ENCODE measurements around the gene NSD1.
"Not testable (repeated sequence)": the region's sequence is repeated elsewhere in the genome, so short reads cannot be mapped to it uniquely, and the experiment has no call there.

Gene NSD1

DNA sequence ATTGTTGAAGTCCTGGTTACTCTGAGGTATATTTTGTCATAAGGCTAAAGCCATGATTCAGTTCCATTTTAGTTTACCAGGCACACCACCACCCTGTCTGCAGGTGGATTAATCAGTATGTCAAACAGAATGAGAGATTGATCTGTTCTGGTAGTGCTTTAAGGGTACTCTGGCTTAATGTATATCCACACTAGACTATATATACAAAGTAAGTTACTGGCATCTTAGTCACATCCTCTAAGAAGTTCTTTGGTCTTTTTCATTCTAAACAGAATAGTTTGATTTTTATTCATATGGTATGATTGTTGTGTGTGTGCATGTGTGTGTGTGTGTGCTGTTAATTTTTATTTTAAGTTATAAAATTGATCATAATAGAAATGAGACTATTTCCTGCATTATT lies 108.2 kb downstream of the NSD1 start:
- ATAC-seq (replicated peaks; ENCODE audit: extremely low read depth, poor library complexity, severe bottlenecking) (no peak), DNase-seq (ENCODE audit: low spot score in 2 of 2) (no peak)
- Mint-ChIP-seq H3K9me3 (no peaks in the 10 kb centered on the region), H3K27me3 (no peaks in the 10 kb centered on the region), H3K27ac (ENCODE audit: low read depth) (no peak overlapping the region), H3K4me1 (no peaks in the 10 kb centered on the region), H3K36me3 (ENCODE audit: insufficient read depth) (peaks cover 57% of the 10 kb centered on the region), H3K4me3 (no peak overlapping the region)

DNA sequence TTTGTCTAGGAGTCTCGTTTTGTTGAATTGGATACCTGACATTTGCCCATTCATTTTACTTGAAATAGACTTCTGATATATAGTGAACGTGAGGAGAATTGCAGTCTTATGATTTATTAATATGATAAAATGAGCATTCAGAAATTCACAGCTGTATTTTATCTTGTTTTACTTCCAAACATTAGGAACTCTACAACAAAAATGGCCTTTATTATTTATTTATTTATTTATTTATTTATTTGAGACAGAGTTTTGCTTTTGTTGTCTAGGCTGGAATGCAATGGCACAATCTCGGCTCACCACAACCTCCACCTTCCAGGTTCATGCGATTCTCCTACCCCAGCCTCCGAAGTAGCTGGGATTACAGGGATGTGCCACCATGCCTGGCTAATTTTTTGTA lies 108.7 kb downstream of the NSD1 start:
- no peak for ATAC-seq (replicated peaks; ENCODE audit: extremely low read depth, poor library complexity, severe bottlenecking)
- no peak overlapping the region for H3K27ac Mint-ChIP-seq (ENCODE audit: low read depth)
- H3K27me3 Mint-ChIP-seq = no peaks in the 10 kb centered on the region
- H3K4me1 Mint-ChIP-seq = no peaks in the 10 kb centered on the region
- peaks cover 59% of the 10 kb centered on the region for H3K36me3 Mint-ChIP-seq (ENCODE audit: insufficient read depth)
- no peak overlapping the region for H3K4me3 Mint-ChIP-seq
- DNase-seq (ENCODE audit: low spot score in 2 of 2) = no peak
- no peaks in the 10 kb centered on the region for H3K9me3 Mint-ChIP-seq

DNA sequence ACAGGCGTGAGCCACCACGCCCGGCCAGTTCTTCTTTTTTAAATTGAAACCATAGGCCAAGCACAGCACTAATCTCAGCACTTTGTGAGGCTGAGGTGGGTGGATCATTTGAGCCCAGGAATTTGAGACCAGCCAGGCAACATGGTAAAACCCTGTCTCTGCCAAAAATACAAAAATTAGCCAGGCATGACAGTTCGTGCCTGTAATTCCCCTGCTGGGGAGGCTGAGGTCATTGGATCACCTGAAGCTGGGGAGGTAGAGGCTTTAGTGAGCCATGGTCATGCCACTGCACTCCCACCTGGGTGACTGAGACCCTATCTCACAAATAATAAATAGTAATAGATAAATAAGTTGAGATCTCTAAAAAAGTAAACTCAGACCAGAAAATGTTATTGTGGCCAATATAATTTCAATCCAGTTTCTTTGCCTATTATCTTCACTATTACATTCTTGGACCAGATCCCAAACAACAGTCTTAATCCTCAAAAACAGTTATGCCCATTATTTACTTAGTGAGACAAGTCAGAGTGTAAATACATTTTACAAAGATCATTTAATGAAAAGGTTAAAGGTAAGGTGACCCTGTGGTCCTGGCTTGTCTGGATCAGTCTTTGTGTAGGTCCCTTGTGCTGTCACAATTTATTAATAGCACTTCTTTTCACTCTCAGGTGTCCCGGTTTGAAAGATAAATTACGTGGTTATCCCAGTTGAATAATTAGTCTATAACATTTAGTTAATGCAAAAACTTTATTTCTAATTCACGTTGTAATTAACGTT lies 116.4 kb downstream of the NSD1 start:
- no peaks in the 10 kb centered on the region for H3K9me3 Mint-ChIP-seq
- H3K4me1 Mint-ChIP-seq = no peaks in the 10 kb centered on the region
- H3K36me3 Mint-ChIP-seq (ENCODE audit: insufficient read depth) = peaks cover 62% of the 10 kb centered on the region
- DNase-seq (ENCODE audit: low spot score in 2 of 2) = no peak
- no peak for ATAC-seq (replicated peaks; ENCODE audit: extremely low read depth, poor library complexity, severe bottlenecking)
- no peak overlapping the region for H3K4me3 Mint-ChIP-seq
- no peaks in the 10 kb centered on the region for H3K27me3 Mint-ChIP-seq
- H3K27ac Mint-ChIP-seq (ENCODE audit: low read depth) = no peak overlapping the region

DNA sequence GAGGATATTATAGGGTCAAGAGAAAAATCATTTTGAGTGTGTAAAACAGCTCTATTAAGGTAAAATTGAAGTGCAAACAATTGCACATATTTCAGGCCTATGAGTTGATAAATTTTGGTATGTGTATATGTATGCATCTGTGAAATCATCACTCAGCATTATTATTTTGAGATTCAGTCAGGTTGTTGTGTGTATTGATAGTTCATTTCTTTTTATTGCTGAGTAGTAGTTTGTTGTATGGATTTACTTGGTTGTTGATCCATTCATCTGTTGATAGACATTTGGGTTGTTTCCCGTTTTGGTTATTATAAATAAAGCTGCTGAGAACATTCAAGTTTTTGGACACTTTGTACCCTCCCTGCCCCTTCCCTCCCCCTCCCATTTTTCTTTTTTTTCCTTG lies 119.7 kb downstream of the NSD1 start:
- Mint-ChIP-seq H3K4me3 (no peak overlapping the region), H3K27me3 (no peaks in the 10 kb centered on the region), H3K27ac (ENCODE audit: low read depth) (no peak overlapping the region), H3K4me1 (peaks cover 6% of the 10 kb centered on the region), H3K36me3 (ENCODE audit: insufficient read depth) (peaks cover 67% of the 10 kb centered on the region), H3K9me3 (no peaks in the 10 kb centered on the region)
- ATAC-seq (replicated peaks; ENCODE audit: extremely low read depth, poor library complexity, severe bottlenecking) (no peak), DNase-seq (ENCODE audit: low spot score in 2 of 2) (no peak)

DNA sequence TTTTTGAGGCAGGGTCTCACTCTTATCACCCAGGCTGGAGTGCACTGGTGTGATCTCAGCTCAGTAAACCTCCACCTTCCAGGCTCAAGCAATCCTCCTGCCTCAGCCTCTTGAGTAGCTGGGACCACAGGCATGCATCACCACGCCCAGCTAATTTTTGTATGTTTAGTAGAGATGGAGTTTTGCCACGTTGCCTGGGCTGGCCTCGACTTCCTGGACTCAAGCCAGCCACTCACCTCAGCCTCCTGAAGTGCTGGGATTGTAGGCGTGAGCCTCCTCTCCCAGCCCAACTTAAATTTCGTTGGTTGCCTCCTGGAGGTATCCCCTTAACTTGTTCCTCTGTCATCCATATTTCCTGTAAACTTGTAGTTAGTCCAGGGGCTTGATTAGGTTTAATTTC lies 122.7 kb downstream of the NSD1 start:
- Mint-ChIP-seq H3K27ac (ENCODE audit: low read depth) (peak overlapping the region; percentile 71), H3K36me3 (ENCODE audit: insufficient read depth) (peaks cover 86% of the 10 kb centered on the region)
- no peak for ATAC-seq (replicated peaks; ENCODE audit: extremely low read depth, poor library complexity, severe bottlenecking)

DNA sequence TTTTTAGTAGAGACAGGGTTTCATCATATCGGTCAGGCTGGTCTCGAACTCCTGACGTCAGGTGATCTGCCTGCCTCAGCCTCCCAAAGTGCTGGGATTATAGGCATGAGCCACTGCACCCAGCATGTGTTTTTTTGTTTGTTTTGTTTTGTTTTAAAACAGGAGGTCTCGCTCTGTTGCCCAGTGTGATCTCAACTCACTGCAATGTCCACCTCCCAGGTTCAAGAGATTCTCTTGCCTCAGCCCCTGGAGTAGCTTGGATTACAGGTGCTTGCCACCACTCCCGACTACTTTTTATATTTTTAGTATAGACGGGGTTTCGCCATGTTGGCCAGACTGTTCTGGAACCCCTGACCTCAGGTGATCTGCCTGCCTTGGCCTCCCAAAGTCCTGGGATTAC lies 125.1 kb downstream of the NSD1 start:
- H3K4me1 Mint-ChIP-seq = peaks cover 11% of the 10 kb centered on the region
- not testable (repeated sequence) for ATAC-seq (replicated peaks; ENCODE audit: extremely low read depth, poor library complexity, severe bottlenecking); H3K27ac Mint-ChIP-seq (ENCODE audit: low read depth); H3K9me3 Mint-ChIP-seq; DNase-seq (ENCODE audit: low spot score in 2 of 2); H3K4me3 Mint-ChIP-seq; H3K27me3 Mint-ChIP-seq
- peaks cover 77% of the 10 kb centered on the region for H3K36me3 Mint-ChIP-seq (ENCODE audit: insufficient read depth)

More for the DNA sequence above, 122.7 kb downstream of the NSD1 start:
- no peaks in the 10 kb centered on the region for H3K27me3 Mint-ChIP-seq
- peaks cover 11% of the 10 kb centered on the region for H3K4me1 Mint-ChIP-seq
- no peak overlapping the region for H3K4me3 Mint-ChIP-seq
- no peaks in the 10 kb centered on the region for H3K9me3 Mint-ChIP-seq
- no peak for DNase-seq (ENCODE audit: low spot score in 2 of 2)

DNA sequence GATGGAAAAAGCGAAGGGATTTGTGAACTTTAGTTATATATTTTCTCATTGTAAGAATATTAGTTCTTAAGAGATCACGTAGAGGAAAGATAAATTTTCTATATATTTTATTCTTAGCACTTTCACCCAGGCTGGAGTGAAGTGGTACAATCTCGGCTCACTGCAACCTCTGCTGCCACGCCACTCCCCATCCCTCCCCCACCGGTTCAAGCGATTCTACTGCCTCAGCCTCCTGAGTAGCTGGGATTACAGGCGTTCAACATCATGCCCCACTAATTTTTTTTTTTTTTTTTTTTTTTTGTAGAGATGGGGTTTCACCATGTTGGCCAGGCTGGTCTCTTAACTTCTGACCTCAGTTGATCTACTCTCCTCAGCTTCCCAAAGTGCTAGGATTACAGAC lies 127.4 kb downstream of the NSD1 start:
- Mint-ChIP-seq H3K27me3 (no peaks in the 10 kb centered on the region), H3K4me1 (peaks cover 7% of the 10 kb centered on the region), H3K4me3 (no peak overlapping the region), H3K9me3 (no peaks in the 10 kb centered on the region), H3K36me3 (ENCODE audit: insufficient read depth) (peaks cover 67% of the 10 kb centered on the region), H3K27ac (ENCODE audit: low read depth) (no peak overlapping the region)
- no peak for DNase-seq (ENCODE audit: low spot score in 2 of 2)
- ATAC-seq (replicated peaks; ENCODE audit: extremely low read depth, poor library complexity, severe bottlenecking) = no peak

DNA sequence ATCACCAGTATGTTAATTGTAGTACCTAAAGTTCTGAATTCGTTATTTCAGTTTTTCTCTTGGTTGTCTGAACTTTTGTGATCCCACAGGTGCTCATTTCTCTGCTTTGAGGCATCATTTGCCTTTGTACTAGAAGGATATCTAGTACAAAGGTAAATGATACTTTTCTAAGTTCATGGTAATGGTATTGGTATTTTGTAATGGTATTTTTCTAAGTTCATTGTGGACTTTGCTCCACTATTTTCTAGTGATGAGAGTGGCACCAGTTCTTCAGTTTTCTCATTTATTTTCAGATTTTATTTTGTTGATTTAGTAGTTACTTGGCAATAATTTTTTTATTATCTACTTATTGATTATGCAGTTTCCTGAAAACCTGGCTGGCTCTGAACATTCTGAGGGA lies 127.9 kb downstream of the NSD1 start:
- no peak for ATAC-seq (replicated peaks; ENCODE audit: extremely low read depth, poor library complexity, severe bottlenecking)
- H3K4me3 Mint-ChIP-seq = no peak overlapping the region
- no peak for DNase-seq (ENCODE audit: low spot score in 2 of 2)
- H3K9me3 Mint-ChIP-seq = no peaks in the 10 kb centered on the region
- peaks cover 4% of the 10 kb centered on the region for H3K4me1 Mint-ChIP-seq
- peaks cover 66% of the 10 kb centered on the region for H3K36me3 Mint-ChIP-seq (ENCODE audit: insufficient read depth)
- H3K27me3 Mint-ChIP-seq = no peaks in the 10 kb centered on the region
- no peak overlapping the region for H3K27ac Mint-ChIP-seq (ENCODE audit: low read depth)

DNA sequence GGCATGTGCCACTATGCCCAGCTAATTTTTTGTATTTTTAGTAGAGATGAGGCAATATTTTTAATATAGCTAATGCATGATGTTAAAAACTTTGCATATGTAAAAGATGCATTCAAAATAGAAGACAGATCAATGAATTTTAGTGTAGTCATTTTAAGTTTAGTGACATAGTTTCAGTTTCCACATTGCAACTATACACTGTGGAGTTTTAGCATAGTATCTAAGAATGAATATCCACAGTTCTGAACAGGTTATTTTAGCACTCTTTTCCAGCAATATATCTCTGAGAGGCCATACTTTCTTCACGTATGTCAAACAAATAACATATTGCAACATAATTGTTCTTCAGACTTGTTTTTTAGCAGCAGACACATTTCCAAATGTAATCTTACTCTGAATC lies 130.6 kb downstream of the NSD1 start:
- Mint-ChIP-seq H3K4me1 (peaks cover 8% of the 10 kb centered on the region), H3K27me3 (no peaks in the 10 kb centered on the region), H3K4me3 (no peak overlapping the region), H3K9me3 (no peaks in the 10 kb centered on the region), H3K27ac (ENCODE audit: low read depth) (no peak overlapping the region), H3K36me3 (ENCODE audit: insufficient read depth) (peaks cover 54% of the 10 kb centered on the region)
- no peak for ATAC-seq (replicated peaks; ENCODE audit: extremely low read depth, poor library complexity, severe bottlenecking)
- no peak for DNase-seq (ENCODE audit: low spot score in 2 of 2)

DNA sequence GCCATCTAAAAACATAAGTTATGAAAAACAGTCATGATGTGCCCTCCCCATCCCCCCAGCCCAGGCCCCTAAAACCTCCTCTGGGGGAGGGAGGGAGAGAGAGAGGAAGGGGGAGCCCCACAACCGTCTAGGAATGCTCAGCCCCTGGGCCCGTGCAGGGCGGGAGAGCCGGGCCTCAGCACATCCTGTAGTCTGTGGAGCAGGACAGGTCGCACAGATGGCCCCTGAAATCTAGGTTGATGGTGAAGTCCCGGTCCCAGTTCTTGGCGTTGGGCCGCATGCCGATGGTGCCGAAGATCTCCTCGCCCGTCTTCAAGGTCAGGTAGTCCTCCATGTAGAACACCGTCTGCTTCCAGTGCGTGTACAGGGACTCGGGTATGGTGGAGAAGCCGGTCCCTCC lies 131.8 kb downstream of the NSD1 start:
- no peak overlapping the region for H3K27ac Mint-ChIP-seq (ENCODE audit: low read depth)
- peaks cover 54% of the 10 kb centered on the region for H3K36me3 Mint-ChIP-seq (ENCODE audit: insufficient read depth)
- no peak for DNase-seq (ENCODE audit: low spot score in 2 of 2)
- peaks cover 7% of the 10 kb centered on the region for H3K4me1 Mint-ChIP-seq
- no peaks in the 10 kb centered on the region for H3K9me3 Mint-ChIP-seq
- ATAC-seq (replicated peaks; ENCODE audit: extremely low read depth, poor library complexity, severe bottlenecking) = no peak
- H3K27me3 Mint-ChIP-seq = no peaks in the 10 kb centered on the region
- no peak overlapping the region for H3K4me3 Mint-ChIP-seq

DNA sequence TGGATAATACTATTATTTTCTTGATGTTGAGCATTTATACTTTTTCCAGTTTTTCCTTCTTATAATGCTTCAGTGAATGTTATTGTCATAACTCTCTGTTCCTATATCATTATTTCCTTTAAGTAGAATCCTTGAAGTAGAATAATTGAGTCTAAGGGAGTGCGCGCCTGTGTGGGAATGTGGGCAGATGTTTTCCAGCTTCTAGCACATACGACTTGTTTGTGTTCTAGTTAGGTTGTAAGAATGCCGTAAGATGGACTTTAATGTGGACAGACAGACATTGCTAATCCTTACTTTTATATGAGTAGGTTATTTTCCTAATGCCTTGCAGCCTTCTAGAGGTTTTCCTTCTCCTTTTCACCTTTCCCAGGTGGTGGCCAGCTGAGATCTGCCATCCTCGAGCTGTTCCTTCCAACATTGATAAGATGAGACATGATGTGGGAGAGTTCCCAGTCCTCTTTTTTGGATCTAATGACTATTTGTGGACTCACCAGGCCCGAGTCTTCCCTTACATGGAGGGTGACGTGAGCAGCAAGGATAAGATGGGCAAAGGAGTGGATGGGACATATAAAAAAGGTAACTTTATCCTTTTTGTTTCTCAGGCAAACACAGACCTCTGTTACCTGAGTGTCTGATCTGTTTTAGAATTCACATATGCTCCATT lies 135.8 kb downstream of the NSD1 start:
- no peak overlapping the region for H3K4me3 Mint-ChIP-seq
- H3K27ac Mint-ChIP-seq (ENCODE audit: low read depth) = no peak overlapping the region
- DNase-seq (ENCODE audit: low spot score in 2 of 2) (no peak), ATAC-seq (replicated peaks; ENCODE audit: extremely low read depth, poor library complexity, severe bottlenecking) (no peak)
- no peaks in the 10 kb centered on the region for H3K9me3 Mint-ChIP-seq
- peaks cover 11% of the 10 kb centered on the region for H3K4me1 Mint-ChIP-seq
- H3K27me3 Mint-ChIP-seq = no peaks in the 10 kb centered on the region
- peaks cover 52% of the 10 kb centered on the region for H3K36me3 Mint-ChIP-seq (ENCODE audit: insufficient read depth)

DNA sequence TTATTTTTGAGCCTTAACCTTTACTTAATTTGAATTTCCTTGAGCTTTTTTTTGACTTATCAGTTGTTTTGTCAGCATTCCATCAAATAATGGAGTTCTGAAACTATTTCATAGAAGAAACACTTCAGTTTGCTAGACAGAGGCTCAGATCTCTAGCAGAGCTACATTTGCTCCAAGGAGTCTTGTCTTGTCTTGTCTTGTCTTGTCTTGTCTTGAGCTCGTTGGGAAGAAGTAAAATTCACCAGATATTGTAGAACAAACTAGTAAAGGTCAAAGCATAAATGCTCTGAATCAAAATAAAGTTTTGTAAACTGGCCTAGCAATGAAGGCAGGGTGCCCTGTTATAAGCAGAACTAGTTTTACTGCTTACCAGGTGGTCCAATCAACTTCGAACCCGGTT lies 136.4 kb downstream of the NSD1 start:
- H3K4me3 Mint-ChIP-seq = no peak overlapping the region
- H3K27ac Mint-ChIP-seq (ENCODE audit: low read depth) = no peak overlapping the region
- DNase-seq (ENCODE audit: low spot score in 2 of 2) = no peak
- H3K36me3 Mint-ChIP-seq (ENCODE audit: insufficient read depth) = peaks cover 57% of the 10 kb centered on the region
- ATAC-seq (replicated peaks; ENCODE audit: extremely low read depth, poor library complexity, severe bottlenecking) = no peak
- no peaks in the 10 kb centered on the region for H3K27me3 Mint-ChIP-seq
- H3K9me3 Mint-ChIP-seq = no peaks in the 10 kb centered on the region
- peaks cover 11% of the 10 kb centered on the region for H3K4me1 Mint-ChIP-seq

DNA sequence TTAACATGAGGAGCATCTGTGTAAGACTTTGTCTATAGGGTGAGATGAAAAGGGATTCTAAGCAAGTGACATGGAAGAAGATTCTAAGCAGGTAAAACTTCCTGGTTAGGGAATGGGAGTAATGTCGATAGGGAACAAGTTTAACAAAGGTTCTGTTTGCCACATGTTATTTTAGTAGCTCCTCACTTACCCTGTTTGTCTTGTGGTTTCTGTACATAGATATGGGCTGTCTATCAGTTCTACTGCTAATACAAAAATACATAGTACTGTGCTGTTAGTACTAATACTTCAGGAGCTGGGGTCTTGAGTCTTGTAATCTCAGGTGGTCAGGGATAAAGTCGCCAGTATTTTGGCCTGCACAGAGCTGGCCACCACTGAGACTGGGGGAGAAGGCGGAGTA lies 137.1 kb downstream of the NSD1 start:
- no peak for ATAC-seq (replicated peaks; ENCODE audit: extremely low read depth, poor library complexity, severe bottlenecking)
- Mint-ChIP-seq H3K4me3 (no peak overlapping the region), H3K27ac (ENCODE audit: low read depth) (no peak overlapping the region), H3K4me1 (peaks cover 11% of the 10 kb centered on the region), H3K36me3 (ENCODE audit: insufficient read depth) (peaks cover 60% of the 10 kb centered on the region), H3K9me3 (no peaks in the 10 kb centered on the region), H3K27me3 (no peaks in the 10 kb centered on the region)
- DNase-seq (ENCODE audit: low spot score in 2 of 2) = no peak
